NK-92 (cell line): ENCODE data around the gene MT1B.

Experiments used
- DNase-seq: peaks from one replicate; lab custom pipeline; 2025; ENCODE audit not compliant: unreplicated experiment; lab: John Stamatoyannopoulos, UW

The MT1B gene

GRCh38 chr16:56651586-56651985, at the start of gene MT1B:
Gene MT1B, plus strand, starts transcription at chr16:56651886. Its CDS starts 68 bp downstream, at chr16:56651954.
- no peak for DNase-seq

GRCh38 chr16:56603589-56603988, 48.1 kb upstream of the MT1B start:
- no peak for DNase-seq

- DNase-seq, result no peak
Measured at GRCh38 chr16:56604966-56605365, 46.7 kb upstream of the MT1B start.

GRCh38 chr16:56605475-56605874, 46.2 kb upstream of the MT1B start:
- no peak for DNase-seq

- no peak for DNase-seq
Measured at GRCh38 chr16:56606071-56606475, 45.6 kb upstream of the MT1B start.

GRCh38 chr16:56606476-56607108, 45.1 kb upstream of the MT1B start:
- no peak for DNase-seq

- no peak for DNase-seq
Measured at GRCh38 chr16:56607109-56607618, 44.5 kb upstream of the MT1B start.

- DNase-seq, result no peak
Measured at GRCh38 chr16:56607675-56608042, 44.0 kb upstream of the MT1B start.

- DNase-seq, result no peak
Measured at GRCh38 chr16:56608043-56608875, 43.4 kb upstream of the MT1B start, which contains the start of gene MT2A. Gene MT2A, plus strand, starts transcription at chr16:56608584. Its CDS starts 72 bp downstream, at chr16:56608656.

- no peak for DNase-seq
Measured at GRCh38 chr16:56608876-56609462, 42.7 kb upstream of the MT1B start.

- no peak for DNase-seq
Measured at GRCh38 chr16:56609463-56609921, 42.2 kb upstream of the MT1B start.

- no peak for DNase-seq
Measured at GRCh38 chr16:56610017-56610608, 41.6 kb upstream of the MT1B start.

GRCh38 chr16:56610609-56611111, 41.0 kb upstream of the MT1B start:
- DNase-seq, result no peak

GRCh38 chr16:56611281-56611833, 40.3 kb upstream of the MT1B start:
- DNase-seq, result no peak

- DNase-seq, result no peak
Measured at GRCh38 chr16:56613706-56614105, 38.0 kb upstream of the MT1B start.

GRCh38 chr16:56614549-56614991, 37.1 kb upstream of the MT1B start:
- DNase-seq, result no peak

- no peak for DNase-seq
Measured at GRCh38 chr16:56615353-56615752, 36.3 kb upstream of the MT1B start.

GRCh38 chr16:56616608-56617211, 35.0 kb upstream of the MT1B start:
- no peak for DNase-seq

GRCh38 chr16:56617212-56618085, 34.2 kb upstream of the MT1B start:
- no peak for DNase-seq
